Keratinocyte (primary cell): ENCODE measurements around the gene SKIDA1.

Experiments
- EZH2 ChIP-seq: IDR thresholded peaks from one replicate; pipeline ENCODE4 v1.6.1; 2012; ENCODE audit warnings: inconsistent platforms, mild to moderate bottlenecking, low read length, moderate library complexity
- TF ChIP-seq, protein P1 (sequence below), 3 experiments: IDR thresholded peaks in 1 of 3; conservative IDR thresholded peaks in 1 of 3; optimal IDR thresholded peaks in 1 of 3; 2 replicates in 2 of 3; 3 replicates in 1 of 3; pipeline versions ENCODE3 to v1.5.1; 2011; ENCODE audit warnings: low read length in 3 of 3, mild to moderate bottlenecking in 3 of 3, moderate library complexity in 2 of 3, control low read depth in 1 of 3, inconsistent platforms in 1 of 3; ENCODE audit not compliant: insufficient read depth in 2 of 3; ENCODE audit errors: extremely low read depth in 1 of 3

DNA sequence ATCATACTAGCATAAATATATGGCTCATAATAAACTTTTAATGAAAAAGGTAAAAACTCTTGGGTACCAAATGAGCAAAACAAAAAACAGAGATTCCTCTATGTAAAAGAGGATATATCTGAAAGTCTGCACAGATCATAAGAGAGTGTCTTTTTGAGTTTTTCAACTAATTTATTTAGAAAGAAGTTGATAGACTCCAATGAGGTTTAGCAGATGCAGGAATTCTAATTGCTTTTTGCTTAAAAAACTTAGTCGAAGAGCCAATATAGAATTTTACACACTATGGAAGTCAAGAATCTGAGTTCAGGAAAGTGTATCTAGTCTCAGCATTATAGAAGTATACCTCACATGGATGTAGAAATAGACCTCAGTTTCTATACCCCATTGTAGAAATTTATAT, 5.2 kb upstream of the SKIDA1 start:
- TF ChIP-seq, protein P1, sequence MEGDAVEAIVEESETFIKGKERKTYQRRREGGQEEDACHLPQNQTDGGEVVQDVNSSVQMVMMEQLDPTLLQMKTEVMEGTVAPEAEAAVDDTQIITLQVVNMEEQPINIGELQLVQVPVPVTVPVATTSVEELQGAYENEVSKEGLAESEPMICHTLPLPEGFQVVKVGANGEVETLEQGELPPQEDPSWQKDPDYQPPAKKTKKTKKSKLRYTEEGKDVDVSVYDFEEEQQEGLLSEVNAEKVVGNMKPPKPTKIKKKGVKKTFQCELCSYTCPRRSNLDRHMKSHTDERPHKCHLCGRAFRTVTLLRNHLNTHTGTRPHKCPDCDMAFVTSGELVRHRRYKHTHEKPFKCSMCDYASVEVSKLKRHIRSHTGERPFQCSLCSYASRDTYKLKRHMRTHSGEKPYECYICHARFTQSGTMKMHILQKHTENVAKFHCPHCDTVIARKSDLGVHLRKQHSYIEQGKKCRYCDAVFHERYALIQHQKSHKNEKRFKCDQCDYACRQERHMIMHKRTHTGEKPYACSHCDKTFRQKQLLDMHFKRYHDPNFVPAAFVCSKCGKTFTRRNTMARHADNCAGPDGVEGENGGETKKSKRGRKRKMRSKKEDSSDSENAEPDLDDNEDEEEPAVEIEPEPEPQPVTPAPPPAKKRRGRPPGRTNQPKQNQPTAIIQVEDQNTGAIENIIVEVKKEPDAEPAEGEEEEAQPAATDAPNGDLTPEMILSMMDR (optimal IDR thresholded peaks at IDR 0.05 in 1 of 3, IDR thresholded peaks at IDR 0.05 in 1 of 3, conservative IDR thresholded peaks at IDR 0.05 in 1 of 3; ENCODE audit: extremely low read depth in 1 of 3, insufficient read depth in 2 of 3, low read length in 3 of 3): no peak
- TF ChIP-seq EZH2: no peak
